GM19239 (cell line): ENCODE results near the gene SLC16A2.
"Not testable (repeated sequence)": the region's sequence is repeated elsewhere in the genome, so short reads cannot be mapped to it uniquely, and the experiment has no call there.

ENCODE experiments used
- DNase-seq: peaks from one replicate; pipeline ENCODE4 v3.0.0; 2011; ENCODE audit warnings: low spot score; ENCODE audit not compliant: insufficient read length
- FAIRE-seq: peaks from 2 replicates; lab custom pipeline; 2011; peaks lifted over from hg19 to GRCh38; lab: Jason Lieb, UNC

The SLC16A2 gene

DNA sequence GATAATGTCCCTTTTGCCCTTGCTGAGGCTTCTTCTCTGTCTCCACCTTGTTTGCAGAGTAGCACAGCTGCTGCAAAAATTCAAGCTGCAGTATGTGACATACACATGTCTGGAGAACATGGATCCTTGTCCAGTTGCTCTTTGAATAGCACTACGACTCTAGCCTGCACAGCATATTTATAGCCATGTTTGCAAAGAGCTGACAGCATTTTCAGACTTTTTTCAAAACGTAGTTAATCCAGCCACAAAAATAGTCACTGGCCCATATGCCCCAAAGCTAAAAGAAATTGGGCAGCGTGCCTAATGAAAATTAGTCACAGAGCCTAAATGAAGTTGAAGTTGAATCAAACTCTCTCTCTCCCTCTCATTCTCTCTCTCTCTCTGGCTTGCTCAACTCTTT lies 17.5 kb downstream of the SLC16A2 start:
- FAIRE-seq (no peak), DNase-seq (no peak)

GRCh38 chrX:74445099-74445498 lies 23.8 kb downstream of the SLC16A2 start:
- DNase-seq: no peak
- FAIRE-seq: no peak

- no peak for FAIRE-seq
- DNase-seq: no peak
These were observed 25.6 kb downstream of the SLC16A2 start for GRCh38 chrX:74446876-74447275.

DNA sequence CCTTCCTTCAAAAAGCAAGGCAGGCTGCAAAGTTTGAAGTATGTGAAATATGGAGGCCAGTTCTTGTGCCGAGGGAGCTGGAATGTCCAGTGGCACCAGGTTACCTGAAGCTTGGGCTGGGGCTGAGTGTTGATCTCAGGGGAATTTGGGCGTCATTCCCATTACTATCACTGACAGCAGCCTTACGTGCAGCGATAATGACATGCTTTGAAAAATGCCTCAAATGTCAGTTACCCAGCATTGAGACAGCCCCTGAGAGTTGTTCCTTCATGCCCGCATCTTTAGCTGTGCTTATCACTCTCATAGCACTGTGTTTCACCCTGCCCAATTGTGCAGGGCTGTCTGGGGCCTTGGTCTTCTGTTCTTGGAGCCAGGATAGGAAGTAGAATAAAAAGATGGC lies 27.4 kb downstream of the SLC16A2 start:
- no peak for FAIRE-seq

DNA sequence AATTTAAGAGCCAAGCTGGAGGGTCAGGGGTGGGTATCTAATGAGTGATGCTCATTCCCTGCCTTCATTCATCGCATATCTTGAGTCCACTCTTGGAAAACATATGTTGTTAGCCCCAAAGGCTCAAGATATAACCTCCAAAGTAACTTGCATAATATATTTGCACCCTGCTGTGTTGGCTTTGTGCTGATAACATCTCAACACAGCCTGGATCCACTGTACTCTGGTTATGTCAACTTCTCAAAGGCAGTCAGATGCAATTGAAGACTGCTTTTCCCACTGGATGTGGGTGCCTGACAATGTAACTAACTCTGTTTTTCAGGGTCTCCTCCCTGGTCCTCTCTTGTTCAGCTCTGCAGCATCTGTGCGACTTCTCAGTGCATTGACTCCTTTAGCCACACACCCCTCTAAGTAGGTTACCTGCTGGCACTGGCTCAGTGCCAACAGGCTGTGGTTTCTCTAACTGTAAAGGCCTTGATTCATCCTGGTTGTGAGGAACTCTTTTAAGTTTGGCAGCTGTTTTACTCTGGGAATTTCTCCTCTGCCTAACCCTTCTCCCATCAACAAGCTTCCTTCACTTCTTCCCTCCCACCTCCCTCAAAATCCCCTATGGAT lies 28.1 kb downstream of the SLC16A2 start:
- FAIRE-seq: no peak

More for the DNA sequence above, 27.4 kb downstream of the SLC16A2 start:
- no peak for DNase-seq

GRCh38 chrX:74449937-74450330 lies 28.6 kb downstream of the SLC16A2 start:
- no peak for DNase-seq

More for the DNA sequence above, 28.1 kb downstream of the SLC16A2 start:
- DNase-seq: no peak

GRCh38 chrX:74450803-74451449 lies 29.6 kb downstream of the SLC16A2 start:
- DNase-seq (no peak), FAIRE-seq (no peak)

More at GRCh38 chrX:74449937-74450330, 28.6 kb downstream of the SLC16A2 start:
- FAIRE-seq: no peak

GRCh38 chrX:74451450-74452198 lies 30.3 kb downstream of the SLC16A2 start:
- FAIRE-seq: no peak
- DNase-seq: no peak

DNA sequence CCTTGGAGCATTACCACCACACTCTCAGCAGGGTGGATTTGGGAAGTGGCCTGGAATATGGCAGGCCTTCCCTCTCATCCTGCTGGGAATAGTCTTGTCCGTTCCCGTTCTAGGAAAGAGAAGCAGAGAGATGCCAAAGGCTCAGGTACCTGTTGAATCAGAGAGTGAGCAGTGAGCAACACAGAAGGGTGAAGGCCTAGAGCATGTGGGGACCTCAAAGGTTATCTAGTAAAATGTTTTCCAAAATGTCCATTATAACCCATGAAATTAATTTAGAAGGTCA lies 30.8 kb downstream of the SLC16A2 start:
- DNase-seq (no peak), FAIRE-seq (no peak)

GRCh38 chrX:74453178-74453577 lies 31.9 kb downstream of the SLC16A2 start:
- FAIRE-seq (no peak), DNase-seq (no peak)

DNA sequence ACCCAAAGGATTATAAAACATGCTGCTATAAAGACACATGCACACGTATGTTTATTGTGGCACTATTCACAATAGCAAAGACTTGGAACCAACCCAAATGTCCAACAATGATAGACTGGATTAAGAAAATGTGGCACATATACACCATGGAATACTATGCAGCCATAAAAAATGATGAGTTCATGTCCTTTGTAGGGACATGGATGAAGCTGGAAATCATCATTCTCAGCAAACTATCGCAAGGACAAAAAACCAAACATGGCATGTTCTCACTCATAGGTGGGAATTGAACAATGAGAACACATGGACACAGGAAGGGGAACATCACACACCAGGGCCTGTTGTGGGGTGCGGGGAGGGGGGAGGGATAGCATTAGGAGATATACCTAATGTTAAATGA lies 32.9 kb downstream of the SLC16A2 start:
- FAIRE-seq, DNase-seq: not testable (repeated sequence)

DNA sequence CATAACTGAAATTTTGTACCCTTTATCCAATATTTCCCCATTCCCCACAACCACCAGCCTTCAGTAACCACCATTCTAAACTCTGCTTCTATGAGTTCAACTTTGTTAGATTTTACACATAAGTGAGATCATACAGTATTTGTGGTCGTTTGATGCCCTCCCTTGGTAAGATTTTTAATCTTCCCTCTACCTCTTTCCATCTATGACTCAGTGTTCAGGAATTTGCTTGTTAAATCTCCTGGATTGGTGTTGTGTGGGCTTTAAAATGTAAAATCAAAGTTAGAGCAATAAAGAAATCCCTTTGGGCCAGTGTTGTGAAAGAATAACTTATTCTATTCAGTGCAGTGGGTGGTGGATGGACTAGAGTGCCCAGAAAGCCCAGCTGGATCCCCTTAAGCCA lies 37.4 kb downstream of the SLC16A2 start:
- no peak for FAIRE-seq
- DNase-seq: no peak

GRCh38 chrX:74461384-74461783 lies 40.1 kb downstream of the SLC16A2 start:
- no peak for DNase-seq
- no peak for FAIRE-seq

GRCh38 chrX:74464722-74465121 lies 43.4 kb downstream of the SLC16A2 start:
- no peak for FAIRE-seq

DNA sequence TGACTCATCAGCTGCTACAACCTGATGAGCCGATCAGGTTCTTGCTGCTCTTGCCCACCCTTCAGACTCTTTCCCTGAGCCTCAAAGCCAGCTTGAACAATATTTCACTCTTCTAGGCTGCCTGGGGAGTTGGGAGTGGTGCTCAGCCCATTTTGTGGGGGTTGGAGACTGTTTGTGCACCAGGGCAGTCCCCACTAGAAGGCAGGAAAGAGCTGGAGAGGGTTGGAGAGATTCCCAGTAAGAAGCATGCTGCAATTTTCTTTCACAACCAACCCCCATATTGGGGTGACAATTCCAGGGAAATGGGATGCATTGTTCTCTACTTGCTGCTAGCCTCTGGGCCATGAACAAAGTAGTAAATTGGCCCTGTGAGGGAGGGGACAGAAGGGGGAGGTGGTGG lies 44.1 kb downstream of the SLC16A2 start:
- DNase-seq: no peak
- no peak for FAIRE-seq

More at GRCh38 chrX:74464722-74465121, 43.4 kb downstream of the SLC16A2 start:
- no peak for DNase-seq

GRCh38 chrX:74467656-74468055 lies 46.4 kb downstream of the SLC16A2 start:
- FAIRE-seq: no peak
- no peak for DNase-seq

GRCh38 chrX:74473116-74473515 lies 51.8 kb downstream of the SLC16A2 start:
- DNase-seq: not testable (repeated sequence)
- FAIRE-seq: peak; percentile 18

DNA sequence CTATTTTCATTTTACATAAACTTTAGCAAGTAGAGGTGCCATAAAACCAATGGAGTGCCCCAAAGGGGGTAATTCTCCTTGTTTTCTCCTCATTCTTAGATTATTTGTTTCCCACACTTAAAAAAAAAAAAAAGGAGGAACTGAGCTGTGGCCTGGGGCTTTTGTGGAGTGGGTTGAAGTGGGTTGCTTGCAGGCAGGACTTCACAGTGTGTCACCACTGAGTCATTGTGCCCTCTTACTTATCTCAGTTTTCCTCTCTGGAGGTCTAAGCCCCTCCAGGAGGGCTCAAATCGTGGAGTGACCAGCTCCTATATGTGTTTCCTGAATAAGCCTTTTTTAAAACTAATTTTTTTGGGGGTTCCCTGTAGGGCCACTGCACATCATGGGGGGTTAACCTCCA lies 69.0 kb downstream of the SLC16A2 start:
- no peak for FAIRE-seq
- DNase-seq: no peak

- no peak for DNase-seq
- FAIRE-seq: peak; percentile 45
These were observed 71.5 kb downstream of the SLC16A2 start for GRCh38 chrX:74492720-74493201.

DNA sequence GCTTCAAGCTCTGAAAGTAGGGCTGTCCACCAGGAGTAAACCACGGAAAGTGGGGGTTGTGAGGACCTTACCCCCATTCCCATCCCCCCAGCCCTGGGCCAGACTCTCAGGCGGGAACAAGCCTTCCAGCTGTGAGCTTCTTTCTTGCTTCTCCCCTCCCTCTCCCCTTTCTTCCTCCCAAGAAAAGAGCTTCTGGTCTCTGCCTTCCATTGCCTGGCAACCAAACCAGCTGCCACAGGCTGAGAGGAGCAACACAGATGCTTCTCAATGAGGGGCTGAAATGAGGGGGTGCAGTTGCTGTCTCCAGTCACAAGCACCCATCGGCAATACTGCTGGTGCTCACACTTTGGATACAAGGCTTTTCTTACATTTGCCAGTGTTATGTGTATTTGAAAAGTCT lies 72.5 kb downstream of the SLC16A2 start:
- FAIRE-seq (no peak), DNase-seq (no peak)

DNA sequence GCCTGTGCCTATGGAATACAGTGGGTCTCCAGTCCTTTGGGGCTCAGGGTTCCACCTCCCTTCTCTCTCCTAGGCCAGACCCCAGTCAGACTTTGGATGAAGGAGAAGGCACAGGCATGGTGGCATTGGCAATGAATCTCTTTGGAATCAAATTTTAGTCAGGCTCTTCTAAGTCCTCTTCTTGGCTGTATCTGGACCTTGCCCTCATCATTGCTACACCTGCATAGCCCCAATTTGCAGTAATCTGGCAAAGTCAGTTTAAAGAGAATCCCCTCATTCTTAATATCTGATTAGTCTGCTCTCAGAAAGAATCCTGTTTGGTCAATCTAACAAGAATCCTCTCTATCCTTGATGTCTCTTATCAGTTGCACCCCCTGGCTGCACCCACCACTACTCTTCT lies 77.6 kb downstream of the SLC16A2 start:
- no peak for DNase-seq
- no peak for FAIRE-seq
